K562 (cell line): ENCODE measurements around the gene CASR. TPM values are rescaled to one million over a fixed set of nuclear protein-coding genes. Genes with fewer than 3 reads are reported as not detected.

Experiments
- ATAC-seq: fragments of 200-7000 bp; cut with Tn5 transposase; 3 replicates; pipeline ENCODE4 v1.9.1; 2020; ENCODE audit warnings: moderate library complexity
- BruUV-seq: library from RNA; stranded (reverse); fragments of 400-500 nt; replicated peaks from 2 replicates; lab custom pipeline; 2021; lab: Mats Ljungman, UMichigan
- CTCF ChIA-PET: fragments of 300-600 bp; formaldehyde crosslinking; extraction: SDS; loops from one replicate; lab custom pipeline; 2021; ENCODE audit warnings: low intra/inter-chr PET ratio; lab: Yijun Ruan, JAX
- POLR2A ChIA-PET: fragments of 300-600, 350-650 bp; sonication (Branson Sonifier 250); formaldehyde crosslinking; extraction: SDS; loops from one replicate; lab custom pipeline; 2021; ENCODE audit warnings: antibody characterized with exemption, inconsistent platforms; lab: Yijun Ruan, JAX
- DNase-seq, 4 experiments: peaks; one replicate each; pipeline versions ENCODE4 v3.0.0 to v3.0.0-alpha.2; 2011 to 2018; ENCODE audit warnings: low spot score in 3 of 4, mixed read lengths in 3 of 4; ENCODE audit errors: extremely low read depth in 1 of 4
- FAIRE-seq: peaks from 2 replicates; lab custom pipeline; 2011; peaks lifted over from hg19 to GRCh38; lab: Jason Lieb, UNC
- H2AFZ ChIP-seq: 2 replicates; pipeline ENCODE4 v1.6.0; 2011; ENCODE audit warnings: low read depth, low read length, control low read depth, inconsistent platforms
- H3K27ac ChIP-seq: fragments of 200-600 bp; 3 replicates; pipeline ENCODE4 v1.8.0; 2011; ENCODE audit warnings: low read depth, mild to moderate bottlenecking, control low read depth, inconsistent platforms, low read length, moderate library complexity, mixed read lengths; ENCODE audit errors: extremely low read depth
- H3K27me3 ChIP-seq, 2 experiments: fragments of 300-600 bp in 1 of 2; 2 replicates in 1 of 2; 3 replicates in 1 of 2; pipeline versions ENCODE4 v1.6.0 to v1.8.0; 2011; ENCODE audit warnings: inconsistent platforms in 2 of 2, low read length in 2 of 2, mild to moderate bottlenecking in 1 of 2, mixed read lengths in 1 of 2, moderate library complexity in 1 of 2; ENCODE audit not compliant: control insufficient read depth in 2 of 2, insufficient read depth in 2 of 2
- H3K36me3 ChIP-seq: fragments of 300-600 bp; 3 replicates; pipeline ENCODE4 v1.8.0; 2011; ENCODE audit warnings: mild to moderate bottlenecking, low read length, inconsistent platforms; ENCODE audit not compliant: control insufficient read depth, insufficient read depth
- H3K4me1 ChIP-seq, 2 experiments: fragments of 200-600 bp in 1 of 2; replicated peaks in 1 of 2; 2 replicates in 1 of 2; 3 replicates in 1 of 2; pipeline versions ENCODE4 v1.5.1 to v1.8.0; 2011; ENCODE audit warnings: inconsistent platforms in 2 of 2, low read length in 2 of 2, mild to moderate bottlenecking in 1 of 2, mixed read lengths in 1 of 2, moderate library complexity in 1 of 2; ENCODE audit not compliant: control insufficient read depth in 2 of 2, insufficient read depth in 2 of 2
- H3K4me2 ChIP-seq: 2 replicates; pipeline ENCODE4 v1.6.1; 2011; ENCODE audit warnings: low read length, control low read depth, inconsistent platforms, mixed read lengths; ENCODE audit not compliant: insufficient read depth
- H3K4me3 ChIP-seq: fragments of 200-600 bp; sonication (generic), shearing (Covaris generic); 2 replicates; pipeline ENCODE4 v1.5.1; 2016; ENCODE audit warnings: control low read depth, inconsistent platforms
- H3K79me2 ChIP-seq: fragments of 200-600 bp; 3 replicates; pipeline ENCODE4 v1.8.0; 2011; ENCODE audit warnings: low read length, inconsistent platforms; ENCODE audit not compliant: control insufficient read depth, insufficient read depth
- H3K9ac ChIP-seq, 2 experiments: 2 replicates each; pipeline versions ENCODE4 v1.6.0 to v1.6.1; 2011; ENCODE audit warnings: low read depth in 2 of 2, low read length in 2 of 2, control low read depth in 1 of 2, inconsistent platforms in 1 of 2, mild to moderate bottlenecking in 1 of 2, mixed read lengths in 1 of 2; ENCODE audit not compliant: insufficient read depth in 1 of 2
- H3K9me1 ChIP-seq: one replicate; pipeline ENCODE4 v1.6.0; 2011; ENCODE audit warnings: inconsistent platforms, mild to moderate bottlenecking, low read length, moderate library complexity; ENCODE audit not compliant: control insufficient read depth, insufficient read depth
- H3K9me3 ChIP-seq: replicated peaks from 2 replicates; pipeline ENCODE4 v1.5.1; 2011; ENCODE audit warnings: low read depth, low read length, inconsistent platforms; ENCODE audit not compliant: control insufficient read depth, insufficient read depth
- H4K20me1 ChIP-seq: replicated peaks from 2 replicates; pipeline ENCODE4 v1.6.1; 2011; ENCODE audit warnings: low read length, inconsistent platforms, mixed read lengths; ENCODE audit not compliant: control insufficient read depth, insufficient read depth
- BMI1 ChIP-seq: fragments of 150-350 bp; IDR thresholded peaks from 2 replicates; pipeline ENCODE4 v1.6.1; 2014; ENCODE audit warnings: low read length
- CGGBP1 ChIP-seq: fragments of 250-450 bp; sonication (Bioruptor Pico); IDR thresholded peaks from 2 replicates; pipeline ENCODE4 v1.9.0; 2021; ENCODE audit warnings: mild to moderate bottlenecking
- CREBBP ChIP-seq: IDR thresholded peaks from one replicate; pipeline ENCODE4 v1.6.1; 2012; ENCODE audit warnings: low read depth, mild to moderate bottlenecking, control low read depth, inconsistent platforms, low read length
- FIP1L1 ChIP-seq: fragments of 200-400 bp; formaldehyde crosslinking; IDR thresholded peaks from 2 replicates; pipeline ENCODE4 v1.6.1; 2018; ENCODE audit warnings: mild to moderate bottlenecking, low read depth, low read length; ENCODE audit not compliant: poor library complexity, severe bottlenecking
- HINFP ChIP-seq: fragments of 450-650 bp; conservative IDR thresholded peaks from 2 replicates; pipeline ENCODE4 v1.6.1; 2016; ENCODE audit warnings: missing genetic modification characterization, low read depth, mild to moderate bottlenecking, control low read depth, missing compliant biosample characterization
- HOXB6 ChIP-seq: fragments of 250-450 bp; sonication (Bioruptor Pico); IDR thresholded peaks from 2 replicates; pipeline ENCODE4 v1.5.1; 2022; ENCODE audit warnings: mild to moderate bottlenecking, borderline replicate concordance
- L3MBTL2 ChIP-seq: fragments of 450-650 bp; IDR thresholded peaks from 2 replicates; pipeline ENCODE4 v1.6.1; 2016; ENCODE audit warnings: mild to moderate bottlenecking, moderate library complexity
- NEUROD1 ChIP-seq: fragments of 150-350 bp; IDR thresholded peaks from 2 replicates; pipeline ENCODE4 v1.6.1; 2014; ENCODE audit warnings: borderline replicate concordance, low read length, low read depth; ENCODE audit not compliant: partially characterized antibody
- NFIC ChIP-seq: fragments of 450-650 bp; IDR thresholded peaks from 2 replicates; pipeline ENCODE4 v1.6.1; 2017; ENCODE audit warnings: mild to moderate bottlenecking, inconsistent platforms
- PBX2 ChIP-seq, 2 experiments: IDR thresholded peaks in 1 of 2; conservative IDR thresholded peaks in 1 of 2; 2 replicates each; pipeline ENCODE4 v1.6.1; 2016; ENCODE audit warnings: low read depth in 2 of 2, mild to moderate bottlenecking in 1 of 2, missing compliant biosample characterization in 1 of 2, missing genetic modification characterization in 1 of 2, moderate library complexity in 1 of 2
- TGIF2 ChIP-seq: sonication (generic); formaldehyde crosslinking; IDR thresholded peaks from 2 replicates; pipeline ENCODE4 v1.8.1; 2022; ENCODE audit warnings: mild to moderate bottlenecking, missing genetic modification reagents, moderate library complexity
- ZNF140 ChIP-seq: fragments of 250-450 bp; sonication (Bioruptor Pico); IDR thresholded peaks from 2 replicates; pipeline ENCODE4 v1.8.0; 2021; ENCODE audit warnings: moderate library complexity, mild to moderate bottlenecking, inconsistent platforms
- ZNF592 ChIP-seq: fragments of 450-650 bp; IDR thresholded peaks from 2 replicates; pipeline ENCODE4 v1.6.1; 2017; ENCODE audit warnings: antibody characterized with exemption, mild to moderate bottlenecking
- in situ Hi-C: fragments of 300-500 bp; cut with MboI; formaldehyde crosslinking; loops from 4 replicates; pipeline ENCODE4 v1.15.0; 2018; ENCODE audit warnings: inconsistent platforms, mixed read lengths
- intact Hi-C: fragments of 100-400 bp; cut with micrococcal nuclease; formaldehyde crosslinking; loops from 2 replicates; pipeline ENCODE4 v1.14.2; 2022
- polyA plus RNA-seq, 8 experiments: library from polyadenylated mRNA; depleted of rRNA in 4 of 8; stranded (reverse) in 5 of 8; unstranded in 3 of 8; fragments of >200 nt; fragmentation: Nextera tagmentation in 2 of 8; fragmentation: Illumina TruSeq in 1 of 8; extraction: Ambion mirVana in 2 of 8; extraction: Trizol in 1 of 8; gene quantifications; 2 replicates each; pipeline versions ENCODE4 v1.2.1 to v1.2.3, GENCODE V29; 2011 to 2014; ENCODE audit warnings: inconsistent platforms in 1 of 8, missing spikeins in 1 of 8
- total RNA-seq, 7 experiments: library from RNA; depleted of rRNA in 6 of 7; stranded (reverse); fragments of >200 nt in 6 of 7; fragmentation: Illumina TruSeq in 2 of 7; extraction: Trizol in 2 of 7; gene quantifications; 2 replicates each; pipeline versions ENCODE4 v1.2.1 to v1.2.3, GENCODE V29; 2011 to 2021; ENCODE audit warnings: low replicate concordance in 1 of 7

CASR gene
- total and polyA plus RNA-seq, 9 of the 15 experiments (the other 6 are each of a cell fraction or from before 2014, with no cell fraction given) = not detected

GRCh38 chr3:122299215-122299614 lies 115.7 kb downstream of the CASR start:
- Histone ChIP-seq H2AFZ (no peak overlapping the region), H3K9ac (no peak overlapping the region), H4K20me1 (no peaks in the 10 kb centered on the region), H3K9me1 (no peaks in the 10 kb centered on the region), H3K27me3 (no peaks in the 10 kb centered on the region), H3K4me2 (no peak overlapping the region), H3K4me1 (no peaks in the 10 kb centered on the region), H3K79me2 (no peaks in the 10 kb centered on the region), H3K9me3 (no peaks in the 10 kb centered on the region), H3K27ac (no peak overlapping the region), H3K4me3 (no peak overlapping the region), H3K36me3 (no peaks in the 10 kb centered on the region)
- ChIA-PET POLR2A (interaction anchor here (0.6 kb wide), 1 partner anchor 34 kb away, joined by 3 read pairs; no protein-coding TSS in a partner anchor), CTCF (interaction anchor here (0.9 kb wide), 1 partner anchor 752 kb away, joined by 4 read pairs; no protein-coding TSS in a partner anchor)
- BruUV-seq = no TSS peak
- intact Hi-C loops = no loop called here
- no peak for DNase-seq
- FAIRE-seq = no peak
- no peak for ATAC-seq
- in situ Hi-C loops = no loop called here
- TF ChIP-seq NEUROD1 = no peak
- TF ChIP-seq CREBBP = no peak
- no peak for TF ChIP-seq HINFP (tag)
- TF ChIP-seq FIP1L1 = no peak
- no peak for TF ChIP-seq ZNF140 (CRISPR knock-in tag)
- no peak for TF ChIP-seq BMI1
- no peak for TF ChIP-seq PBX2 (CRISPR knock-in tag; IDR thresholded peaks at IDR 0.05; ENCODE audit: low read depth)
- TF ChIP-seq PBX2 (tag; conservative IDR thresholded peaks at IDR 0.05; ENCODE audit: low read depth) = no peak
- no peak for TF ChIP-seq HOXB6
- TF ChIP-seq NFIC = no peak
- no peak for TF ChIP-seq TGIF2 (CRISPR knock-in tag)
- no peak for TF ChIP-seq CGGBP1 (CRISPR knock-in tag)
- TF ChIP-seq L3MBTL2 = no peak
- no peak for TF ChIP-seq ZNF592
